C1 segment of cervical spinal cord (tissue), 14 donors: Measurements from ENCODE around the gene IL36B.

Experiments used
- DNase-seq, 14 donors: peaks; one replicate each; lab custom pipeline; 2025; lab: John Stamatoyannopoulos, UW

IL36B gene

DNA sequence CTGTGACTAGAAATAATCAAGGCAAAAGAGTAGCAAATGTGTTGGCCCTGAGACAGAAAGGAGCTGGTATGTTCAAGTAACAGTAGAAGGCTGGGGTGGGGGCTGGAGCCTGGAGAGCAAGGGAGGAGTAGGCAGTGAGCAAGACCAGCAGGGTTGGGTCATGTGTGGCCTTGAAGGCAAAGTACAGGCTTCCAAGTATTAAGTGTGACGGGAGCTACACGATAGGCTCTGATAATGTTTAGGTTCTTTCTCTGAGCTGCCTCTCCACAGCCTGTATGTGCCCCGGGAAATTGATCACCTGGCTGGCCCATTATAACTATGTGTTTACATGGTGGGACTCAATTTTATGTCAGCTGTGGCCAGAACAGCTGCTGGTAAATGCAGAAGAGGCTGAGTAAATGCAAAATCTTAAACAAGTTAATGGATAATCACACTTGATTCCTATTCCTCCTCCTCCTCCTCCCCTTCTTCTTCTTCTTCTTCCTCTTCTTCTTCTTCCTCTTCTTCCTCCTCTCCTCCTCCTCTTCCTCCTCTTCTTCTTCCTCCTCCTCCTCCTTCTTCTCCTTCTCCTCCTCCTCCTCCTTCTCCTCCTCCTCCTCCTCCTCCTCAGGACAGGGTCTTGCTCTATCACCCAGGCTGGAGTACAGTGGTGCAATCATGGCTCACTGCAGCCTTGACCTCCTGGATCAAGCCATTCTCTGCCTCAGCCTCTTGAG is 24.4 kb upstream of the IL36B start:
- no peak for DNase-seq

GRCh38 chr2:113075600-113075999 is 22.9 kb upstream of the IL36B start:
- no peak for DNase-seq

GRCh38 chr2:113075030-113075429 is 22.4 kb upstream of the IL36B start:
- no peak for DNase-seq

DNA sequence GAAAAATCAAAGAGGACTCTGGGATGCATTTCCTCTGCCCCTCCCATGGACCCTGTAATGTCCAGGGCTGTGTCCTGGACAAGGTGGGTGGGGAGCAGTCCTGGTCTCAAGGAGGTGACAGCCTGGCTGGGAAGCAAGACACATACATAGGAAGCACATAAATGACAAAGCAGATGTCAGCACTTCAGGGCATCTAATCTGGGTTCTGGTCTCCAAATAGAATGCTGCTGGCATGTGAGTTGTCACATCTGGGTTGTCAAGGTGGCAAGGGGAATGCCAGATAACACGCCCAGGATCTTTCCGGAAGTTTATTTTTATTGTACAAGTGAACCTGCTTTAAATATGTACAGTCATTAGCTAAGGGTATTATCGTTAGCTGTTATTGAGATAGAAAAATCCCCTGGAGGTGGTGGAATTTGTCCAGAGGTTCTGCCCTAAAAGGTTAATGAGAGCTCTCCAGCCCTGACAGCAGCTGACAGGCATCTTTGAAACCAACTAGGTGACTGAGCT is 20.7 kb upstream of the IL36B start:
- no peak for DNase-seq

GRCh38 chr2:113072584-113072983 is 19.9 kb upstream of the IL36B start:
- DNase-seq = no peak

DNA sequence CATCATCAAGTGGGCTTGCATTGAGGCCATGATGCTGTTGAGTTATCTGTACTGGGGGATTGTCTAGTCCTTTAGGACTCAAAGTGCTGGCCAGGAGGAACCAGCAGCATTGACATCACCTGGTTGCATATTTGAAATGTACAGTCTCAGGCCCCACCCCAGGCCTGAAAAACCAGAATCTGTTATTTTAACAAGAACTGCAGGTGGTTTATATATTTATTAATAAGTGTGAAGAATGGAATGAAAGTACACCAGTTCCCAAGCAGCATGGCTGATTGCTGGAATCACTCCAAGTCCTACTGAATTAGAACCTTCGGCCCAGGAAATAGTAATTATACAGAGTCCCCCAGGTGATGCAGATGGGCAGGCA is 17.9 kb upstream of the IL36B start:
- no peak for DNase-seq

- DNase-seq = no peak
Measured at GRCh38 chr2:113069676-113070605, 17.3 kb upstream of the IL36B start.

DNA sequence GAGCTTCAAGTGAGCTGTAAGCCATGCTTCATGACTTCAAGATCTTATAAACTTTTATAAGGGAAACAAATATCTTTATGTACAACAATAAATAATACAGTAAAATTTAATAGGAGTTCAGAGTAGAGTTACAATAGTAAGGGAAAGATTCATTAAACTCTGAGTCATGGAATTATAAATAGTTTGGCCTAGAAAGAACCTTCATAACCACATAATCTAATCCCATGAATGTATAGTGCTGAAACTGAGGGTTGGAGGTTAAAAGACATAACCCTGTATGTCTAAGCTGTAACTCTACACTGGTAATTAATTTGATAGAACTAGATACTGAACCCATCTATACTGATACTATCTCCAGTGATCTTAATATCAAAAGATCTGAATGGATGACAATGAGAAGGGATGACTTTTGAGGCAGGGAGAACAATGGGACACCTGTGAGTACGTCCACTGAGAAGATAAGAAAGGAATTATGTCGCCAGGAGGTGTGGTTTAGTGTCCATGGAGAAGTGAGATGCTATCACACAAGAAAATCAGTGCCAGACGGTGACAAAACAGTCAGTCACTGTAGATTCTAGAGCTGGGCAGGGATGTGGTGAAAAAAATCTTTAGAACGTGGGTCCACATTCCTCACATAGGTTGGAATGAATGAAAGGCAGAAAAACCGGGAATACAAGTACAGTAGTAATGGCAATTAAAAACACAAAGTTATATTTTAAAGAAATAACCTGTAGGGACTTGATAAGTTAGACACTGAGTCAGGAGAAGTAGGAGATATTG is 16.2 kb upstream of the IL36B start:
- no peak for DNase-seq

- DNase-seq = no peak
Measured at GRCh38 chr2:113068249-113068648, 15.6 kb upstream of the IL36B start.

GRCh38 chr2:113067681-113068080 is 15.0 kb upstream of the IL36B start, which contains the start of gene IL1F10:
Gene IL1F10 (plus strand): TSS chr2:113067970. CDS start chr2:113072739, 4,769 bp downstream.
- DNase-seq = no peak

- no peak for DNase-seq
Measured at GRCh38 chr2:113064898-113065297, 12.2 kb upstream of the IL36B start.

- no peak for DNase-seq
Measured at GRCh38 chr2:113064281-113064680, 11.6 kb upstream of the IL36B start.

- DNase-seq = no peak
Measured at GRCh38 chr2:113061896-113062770, 9.5 kb upstream of the IL36B start.

DNA sequence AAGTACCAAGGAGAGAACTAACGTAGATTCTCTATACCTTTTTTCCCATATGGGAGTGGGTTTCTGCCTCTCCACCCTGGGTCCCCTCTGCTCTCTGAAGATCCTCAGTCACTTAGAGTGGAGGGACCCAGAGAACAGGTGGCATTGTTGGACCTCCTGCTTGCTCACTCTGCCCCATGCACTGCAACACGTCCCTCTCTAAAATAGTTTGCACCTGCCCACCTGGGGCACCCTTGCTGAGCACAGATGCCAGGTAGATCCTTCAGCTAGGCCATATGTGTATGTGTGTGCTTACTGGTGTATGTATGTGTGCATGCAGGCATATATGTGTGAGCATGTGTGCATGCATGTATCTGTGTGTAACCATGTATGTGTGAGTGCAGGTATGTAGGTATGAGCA is 8.6 kb upstream of the IL36B start:
- no peak for DNase-seq

DNA sequence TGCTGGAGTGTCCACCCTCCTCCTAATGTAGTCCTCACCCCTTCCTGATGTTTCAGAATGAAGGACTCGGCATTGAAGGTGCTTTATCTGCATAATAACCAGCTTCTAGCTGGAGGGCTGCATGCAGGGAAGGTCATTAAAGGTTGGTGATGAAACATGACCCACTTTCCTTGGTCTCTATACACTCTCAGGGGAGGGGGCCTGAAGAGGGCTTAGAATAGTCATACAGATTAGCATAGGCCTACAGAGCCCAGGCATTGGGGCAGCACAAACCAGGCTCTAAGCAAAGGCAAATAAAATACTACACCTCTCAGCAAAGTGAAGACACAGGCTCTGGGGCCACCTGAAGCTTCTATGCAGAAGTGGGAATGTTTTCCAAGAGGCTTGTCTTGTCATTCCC is 8.1 kb upstream of the IL36B start:
- DNase-seq = no peak

DNA sequence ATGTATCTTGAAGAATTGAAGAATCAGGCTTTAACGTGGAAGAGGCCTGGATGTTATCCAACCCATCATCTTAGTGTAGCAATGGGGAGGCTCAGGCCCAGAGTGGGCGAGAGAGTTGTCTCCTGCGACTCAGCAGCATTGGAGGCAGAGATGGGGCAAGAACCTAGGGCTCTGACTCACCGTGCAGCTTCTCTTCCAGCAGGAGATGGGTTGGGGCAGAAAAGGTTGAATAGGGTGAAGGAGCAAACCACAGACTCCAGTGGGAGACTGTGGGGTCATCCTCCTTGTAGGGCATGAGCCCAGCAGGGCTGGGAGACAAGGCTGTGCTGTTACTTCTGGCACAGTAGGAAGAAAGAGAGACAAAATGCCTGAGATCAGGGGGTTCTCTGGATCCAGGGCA is 7.7 kb upstream of the IL36B start:
- no peak for DNase-seq

- no peak for DNase-seq
Measured at GRCh38 chr2:113058998-113059960, 6.6 kb upstream of the IL36B start, which contains the start of gene IL36RN. Gene IL36RN (plus strand): TSS chr2:113059198. CDS start chr2:113059439, 241 bp downstream.

GRCh38 chr2:113058411-113058994 is 5.8 kb upstream of the IL36B start:
- DNase-seq = no peak

GRCh38 chr2:113057117-113057516 is 4.5 kb upstream of the IL36B start:
- DNase-seq = no peak
